Stomach (tissue), 9 donors: ENCODE data around the gene IGFL3. TPM values are rescaled to one million over a fixed set of nuclear protein-coding genes. Genes with fewer than 3 reads are reported as not detected.
"Not testable (repeated sequence)": the region's sequence is repeated elsewhere in the genome, so short reads cannot be mapped to it uniquely, and the experiment has no call there.

Experiments
- DNase-seq, 2 donors: peaks; one replicate each; pipeline versions ENCODE4 v3.0.0 to v3.0.0-alpha.2; 2013 to 2019
- H3K27ac ChIP-seq, 5 donors: fragments of 200-600 bp in 4 of 5; sonication (generic) in 4 of 5; one replicate each; pipeline ENCODE4 v1.5.1; 2013 to 2019; ENCODE audit warnings: mild to moderate bottlenecking in 1 of 5, moderate library complexity in 1 of 5
- H3K27me3 ChIP-seq, 3 donors: fragments of 200-600 bp; sonication (generic); one replicate each; pipeline ENCODE4 v1.5.1; 2017 to 2019; ENCODE audit warnings: mixed run types in 1 of 3
- H3K36me3 ChIP-seq, 4 donors: fragments of 200-600 bp; sonication (generic); 1 replicate in 3 of 4; 2 replicates in 1 of 4; pipeline ENCODE4 v1.5.1; 2016 to 2019
- H3K4me1 ChIP-seq, 4 donors: fragments of 200-600 bp; sonication (generic); one replicate each; pipeline ENCODE4 v1.5.1; 2016 to 2019
- H3K4me3 ChIP-seq, 4 donors: fragments of 200-600 bp; sonication (generic) in 3 of 4; one replicate each; pipeline ENCODE4 v1.5.1; 2016 to 2019; ENCODE audit warnings: mild to moderate bottlenecking in 1 of 4
- H3K9me3 ChIP-seq, 4 donors: fragments of 200-600 bp; sonication (generic); one replicate each; pipeline ENCODE4 v1.5.1; 2016 to 2019
- CTCF ChIP-seq, 7 experiments: fragments of 450-650 bp in 4 of 7; fragments of 200-600 bp in 3 of 7; sonication (generic) in 3 of 7; IDR thresholded peaks; one replicate each; pipeline ENCODE4 v1.5.1; 2016 to 2019; ENCODE audit warnings: antibody characterized with exemption in 7 of 7, control low read depth in 2 of 7, mild to moderate bottlenecking in 1 of 7
- EP300 ChIP-seq: sonication (generic); formaldehyde crosslinking; IDR thresholded peaks from one replicate; pipeline ENCODE4 v1.6.1; 2017; ENCODE audit warnings: antibody characterized with exemption
- POLR2A ChIP-seq, 4 donors: fragments of 450-650 bp; IDR thresholded peaks; one replicate each; pipeline ENCODE4 v1.6.1; 2016; ENCODE audit warnings: antibody characterized with exemption in 4 of 4, control low read depth in 2 of 4, mild to moderate bottlenecking in 1 of 4, moderate library complexity in 1 of 4
- POLR2AphosphoS5 ChIP-seq, 3 donors: sonication (generic); formaldehyde crosslinking; IDR thresholded peaks; one replicate each; pipeline ENCODE4 v1.6.1; 2016; ENCODE audit warnings: antibody characterized with exemption in 3 of 3
- WGBS, 5 donors: extraction: QIAGEN DNeasy Blood & Tissue Kit in 3 of 5; methylation state at CpG; one replicate each; pipeline versions ENCODE4 v1.1.5 to v1.1.7; 2013 to 2018; 5-methylcytosine and 5-hydroxymethylcytosine counted together
- intact Hi-C: fragments of 100-400 bp; cut with DNase I; formaldehyde crosslinking; loops from one replicate; pipeline ENCODE4 v1.15.1; 2023; ENCODE audit warnings: low total_unique reads
- polyA plus RNA-seq, 3 donors: library from polyadenylated mRNA; stranded (reverse); fragments of 200-250 nt; gene quantifications; one replicate each; pipeline ENCODE4 v1.2.3, GENCODE V29; 2013
- total RNA-seq, 5 donors: library from RNA; depleted of rRNA; stranded (reverse); fragments of >200 nt; gene quantifications; one replicate each; pipeline versions ENCODE4 v1.1.0 to v1.2.3, GENCODE V29; 2014 to 2016
- donor health status: healthy with polysubstance abuse.
- donor health status: Bipolar disorder and iron deficiency.
- donor health status: healthy.

IGFL3 gene
- total and polyA plus RNA-seq, 8 donors: not detected

GRCh38 chr19:46079576-46079975 is 44.9 kb downstream of the IGFL3 start:
- no peak overlapping the region for H3K27ac ChIP-seq
- WGBS, 5 donors: 77 to 93% (median 88%) methylated on average over 7 of the region's 7 CpGs

GRCh38 chr19:46078573-46079332 is 45.7 kb downstream of the IGFL3 start:
- 21 to 37% (median 34%) methylated on average over 19 to 43 of the region's 71 CpGs for WGBS, 5 donors

More at GRCh38 chr19:46079576-46079975, 44.9 kb downstream of the IGFL3 start:
- Histone ChIP-seq H3K9me3 (peaks cover 0 to 9% (median 2%) of the 10 kb centered on the region in 4 donors), H3K4me3 (no peak overlapping the region), H3K4me1 (peaks cover 6 to 11% (median 9%) of the 10 kb centered on the region in 4 donors), H3K27me3 (peaks cover 8 to 72% (median 46%) of the 10 kb centered on the region in 3 donors), H3K36me3 (no peaks in the 10 kb centered on the region)
- intact Hi-C loops: no loop called here
- TF ChIP-seq POLR2AphosphoS5 (IDR thresholded peaks at IDR 0.05): no peak
- no peak for TF ChIP-seq POLR2A (IDR thresholded peaks at IDR 0.05)
- TF ChIP-seq CTCF (IDR thresholded peaks at IDR 0.05): no peak
- no peak for TF ChIP-seq EP300
- no peak for DNase-seq

GRCh38 chr19:46077815-46078167 is 46.7 kb downstream of the IGFL3 start:
- no peak for DNase-seq
- intact Hi-C loops: no loop called here
- Histone ChIP-seq H3K27me3 (peaks cover 8 to 88% (median 49%) of the 10 kb centered on the region in 3 donors), H3K27ac (no peak overlapping the region), H3K4me3 (peak overlapping the region in 1 of 4 donors; percentile 29), H3K9me3 (peaks cover 0 to 7% (median 2%) of the 10 kb centered on the region in 4 donors), H3K4me1 (peaks cover 6 to 11% (median 9%) of the 10 kb centered on the region in 4 donors), H3K36me3 (no peaks in the 10 kb centered on the region)
- WGBS, 5 donors: 17 to 22% (median 20%) methylated on average over 6 of the region's 6 CpGs
- TF ChIP-seq POLR2A (IDR thresholded peaks at IDR 0.05) (no peak), CTCF (IDR thresholded peaks at IDR 0.05) (no peak)

More at GRCh38 chr19:46078573-46079332, 45.7 kb downstream of the IGFL3 start:
- H3K9me3 ChIP-seq, H3K36me3 ChIP-seq, H3K27ac ChIP-seq, H3K4me3 ChIP-seq, intact Hi-C loops: not testable (repeated sequence)
- peak in 4 of 7 experiments; percentile 13 to 28 (median 18) for TF ChIP-seq CTCF (IDR thresholded peaks at IDR 0.05)
- DNase-seq: peak in 1 of 2 donors; percentile 85
- Histone ChIP-seq H3K27me3 (peaks cover 8 to 81% (median 49%) of the 10 kb centered on the region in 3 donors), H3K4me1 (peaks cover 6 to 11% (median 9%) of the 10 kb centered on the region in 4 donors)

- DNase-seq: peak; percentile 52 to 84
- H3K27me3 ChIP-seq: peaks cover 8 to 94% (median 50%) of the 10 kb centered on the region in 3 donors
- WGBS, 5 donors: 2 to 7% (median 2%) methylated on average over 33 to 50 of the region's 50 CpGs
- H3K36me3 ChIP-seq: no peaks in the 10 kb centered on the region
- H3K4me1 ChIP-seq: peaks cover 6 to 11% (median 9%) of the 10 kb centered on the region in 4 donors
- TF ChIP-seq POLR2A (IDR thresholded peaks at IDR 0.05): no peak
- TF ChIP-seq CTCF (IDR thresholded peaks at IDR 0.05): peak in 5 of 7 experiments; percentile 33 to 74 (median 58)
- TF ChIP-seq POLR2AphosphoS5 (IDR thresholded peaks at IDR 0.05): no peak
- no peak for TF ChIP-seq EP300
- peak overlapping the region in 3 of 4 donors; percentile 17 to 29 (median 21) for H3K4me3 ChIP-seq
- intact Hi-C loops: no loop called here
- peaks cover 0 to 7% (median 2%) of the 10 kb centered on the region in 4 donors for H3K9me3 ChIP-seq
- H3K27ac ChIP-seq: no peak overlapping the region
These were observed 47.3 kb downstream of the IGFL3 start for GRCh38 chr19:46076951-46077814.
